Endothelial cell of umbilical vein (primary cell): ENCODE measurements around the gene YPEL4.

Experiments used
- CTCF ChIP-seq, 2 donors: IDR thresholded peaks; 1 replicate in 1 of 2; 2 replicates in 1 of 2; pipeline ENCODE4 v1.5.1; 2011; ENCODE audit warnings: low read length in 2 of 2, mild to moderate bottlenecking in 2 of 2, moderate library complexity in 2 of 2, control low read depth in 1 of 2, inconsistent platforms in 1 of 2, low read depth in 1 of 2; ENCODE audit not compliant: insufficient read depth in 1 of 2; ENCODE audit errors: extremely low read depth in 1 of 2
- GATA2 ChIP-seq: IDR thresholded peaks from 2 replicates; pipeline ENCODE4 v1.7.0; 2011; ENCODE audit warnings: low read depth, mild to moderate bottlenecking, moderate library complexity, mixed read lengths, low read length; ENCODE audit not compliant: insufficient read length, insufficient read depth

DNA sequence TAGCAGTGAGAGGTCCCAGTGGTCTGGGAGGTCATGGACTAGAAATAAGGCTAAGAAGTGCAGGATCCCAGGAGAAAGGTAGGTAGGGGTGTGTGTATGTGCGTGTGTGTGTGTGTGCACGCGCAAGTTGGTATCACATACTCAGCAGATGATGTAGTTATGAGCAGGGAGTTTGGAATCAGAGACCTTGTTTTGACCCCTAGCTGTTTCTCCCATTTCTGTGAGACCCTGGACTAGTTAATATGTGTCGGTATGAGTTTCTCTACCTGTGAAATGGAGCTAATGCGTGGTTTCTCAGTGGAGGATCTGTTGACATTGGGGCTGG is 50.9 kb downstream of the YPEL4 start:
- TF ChIP-seq CTCF (IDR thresholded peaks at IDR 0.05; ENCODE audit: extremely low read depth in 1 of 2, insufficient read depth in 1 of 2, low read depth in 1 of 2, low read length in 2 of 2) (no peak), GATA2 (no peak)
